Skeletal muscle satellite cell (primary cell): Measurements from ENCODE around the gene SOCS6.

Experiments used
- H3K27me3 ChIP-seq: 2 replicates; pipeline ENCODE4 v1.7.0; 2013; ENCODE audit warnings: low read length; ENCODE audit not compliant: control insufficient read depth, insufficient read depth
- H3K36me3 ChIP-seq: 2 replicates; pipeline ENCODE4 v1.7.0; 2013; ENCODE audit warnings: mild to moderate bottlenecking, control low read depth, low read length; ENCODE audit not compliant: insufficient read depth
- H3K4me1 ChIP-seq: 2 replicates; pipeline ENCODE4 v1.7.0; 2013; ENCODE audit warnings: low read length; ENCODE audit not compliant: control insufficient read depth, insufficient read depth
- H3K4me2 ChIP-seq: 2 replicates; pipeline ENCODE4 v1.7.0; 2013; ENCODE audit warnings: mild to moderate bottlenecking, low read length
- H3K4me3 ChIP-seq: 2 replicates; pipeline ENCODE4 v1.7.0; 2013; ENCODE audit warnings: low read length
- H3K9ac ChIP-seq: 2 replicates; pipeline ENCODE4 v1.7.0; 2013; ENCODE audit warnings: mild to moderate bottlenecking, low read depth, low read length, moderate library complexity
- H3K9me3 ChIP-seq: replicated peaks from 2 replicates; pipeline ENCODE4 v1.7.0; 2013; ENCODE audit warnings: mild to moderate bottlenecking, control low read depth, low read length

The SOCS6 gene

GRCh38 chr18:70377857-70378701 lies 89.2 kb downstream of the SOCS6 start:
- H3K9ac ChIP-seq: no peak overlapping the region
- no peaks in the 10 kb centered on the region for H3K9me3 ChIP-seq
- no peak overlapping the region for H3K4me3 ChIP-seq
- peaks cover 4% of the 10 kb centered on the region for H3K4me1 ChIP-seq
- no peaks in the 10 kb centered on the region for H3K36me3 ChIP-seq
- no peak overlapping the region for H3K4me2 ChIP-seq
- H3K27me3 ChIP-seq: no peaks in the 10 kb centered on the region
